HL-60/S4 treated with phorbol 12-myristate 13-acetate at 8.2 ng/mL for 4 days and 3 days (cell line): ENCODE data around the gene SBK1.
"Not testable (repeated sequence)": the region's sequence is repeated elsewhere in the genome, so short reads cannot be mapped to it uniquely, and the experiment has no call there.

Experiments
- in situ Hi-C: fragments of 300-500 bp; cut with MboI; formaldehyde crosslinking; loops from 2 replicates; pipeline ENCODE4 v1.15.0; 2022; ENCODE audit warnings: low sequenced_read_pairs

SBK1 gene

DNA sequence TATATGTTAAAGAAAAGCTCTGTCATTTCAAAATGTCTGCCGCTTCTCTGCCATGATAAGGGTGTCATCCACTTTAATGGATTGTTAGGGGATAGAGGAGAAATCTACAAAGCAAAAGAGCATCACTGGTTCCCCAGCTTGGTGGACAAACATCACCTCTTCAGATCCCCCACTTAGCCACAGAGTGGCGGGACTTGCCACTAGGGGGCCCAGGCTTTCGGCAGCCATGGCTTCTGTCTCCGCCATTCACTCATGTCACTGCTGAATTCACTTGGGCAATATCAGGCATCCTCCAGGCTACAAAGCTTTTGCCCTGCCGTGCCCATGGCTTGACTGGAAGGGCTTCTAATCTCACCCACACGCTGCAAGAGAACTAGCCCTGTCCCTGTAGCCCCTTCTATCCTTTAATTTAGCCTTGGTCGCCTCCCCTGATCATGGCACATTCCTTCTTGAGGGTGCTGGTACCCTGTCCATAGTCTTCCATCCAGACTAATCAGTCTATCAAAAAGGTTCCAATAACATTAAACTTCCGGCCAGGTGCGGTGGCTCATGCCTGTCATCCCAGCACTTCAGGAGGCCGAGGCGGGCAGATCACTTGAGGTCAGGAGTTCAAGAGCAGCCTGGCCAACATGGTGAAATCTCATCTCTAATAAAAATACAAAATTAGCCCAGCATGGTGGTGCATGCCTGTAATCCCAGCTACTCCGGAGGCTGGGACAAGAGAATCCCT lies 34.7 kb downstream of the SBK1 start:
- in situ Hi-C loops: no loop called here

DNA sequence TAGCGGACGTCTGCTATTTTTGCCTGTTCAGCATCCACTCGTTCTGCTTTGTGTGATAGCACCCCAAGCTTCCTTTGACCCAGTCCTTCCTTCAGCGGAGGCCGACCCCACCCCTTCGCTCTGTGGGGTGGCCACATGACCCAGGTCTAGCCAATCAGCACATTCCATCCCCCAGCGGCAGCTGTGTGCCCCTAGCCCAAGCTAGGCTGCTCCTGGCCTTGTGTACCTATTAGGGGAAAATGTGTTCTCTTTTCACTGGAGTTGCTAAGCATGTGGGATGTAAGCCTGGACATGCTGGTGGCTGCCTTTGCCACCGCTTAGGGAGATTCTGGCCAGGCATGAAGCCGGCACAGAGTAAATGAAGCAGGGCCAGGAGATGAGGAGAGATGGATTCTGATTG lies 37.9 kb downstream of the SBK1 start:
- in situ Hi-C loops: not testable (repeated sequence)

- in situ Hi-C loops: not testable (repeated sequence)
Measured at GRCh38 chr16:28330981-28331380, 38.7 kb downstream of the SBK1 start.

DNA sequence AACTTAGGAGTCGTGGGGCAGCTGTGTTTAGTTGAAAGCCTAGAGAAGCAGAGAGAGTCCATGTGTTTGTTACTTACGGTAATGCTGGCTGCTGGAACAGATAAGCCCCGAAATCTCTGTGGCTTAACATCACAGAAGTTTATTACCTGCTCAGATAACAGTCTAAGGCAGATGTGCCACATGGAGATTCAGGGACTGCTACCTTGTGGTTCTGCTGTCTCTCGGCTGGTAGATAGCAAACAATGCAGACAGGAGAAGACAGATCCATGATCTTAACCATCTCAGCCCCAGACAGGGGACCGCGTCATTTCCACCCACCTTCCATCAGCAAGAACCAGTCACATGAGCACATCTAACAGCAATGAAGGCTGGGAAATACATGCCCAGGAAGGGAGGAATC lies 40.3 kb downstream of the SBK1 start:
- in situ Hi-C loops: not testable (repeated sequence)

DNA sequence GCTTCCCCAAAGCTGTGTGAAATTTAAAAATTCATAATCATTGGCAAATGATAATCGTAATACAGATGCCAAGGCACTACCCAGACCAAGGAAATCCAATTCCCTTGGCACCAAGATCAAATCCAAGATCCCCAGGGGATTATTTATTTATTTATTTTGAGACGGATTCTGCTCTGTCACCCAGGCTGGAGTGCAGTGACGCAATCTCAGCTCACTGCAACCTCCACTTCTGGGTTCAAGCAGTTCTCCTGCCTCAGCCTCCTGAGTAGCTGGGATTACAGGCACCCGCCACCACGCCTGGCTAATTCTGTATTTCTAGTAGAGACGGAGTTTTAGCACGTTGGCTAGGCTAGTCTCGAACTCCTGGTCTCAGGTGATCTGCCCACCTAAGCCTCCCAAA lies 43.4 kb downstream of the SBK1 start:
- in situ Hi-C loops: not testable (repeated sequence)

GRCh38 chr16:28336940-28337710 lies 44.8 kb downstream of the SBK1 start:
- in situ Hi-C loops: not testable (repeated sequence)

- in situ Hi-C loops: not testable (repeated sequence)
Measured at GRCh38 chr16:28338230-28338629, 45.9 kb downstream of the SBK1 start.

- in situ Hi-C loops: not testable (repeated sequence)
Measured at GRCh38 chr16:28362600-28362999, 70.3 kb downstream of the SBK1 start.

- in situ Hi-C loops: not testable (repeated sequence)
Measured at GRCh38 chr16:28363408-28363807, 71.1 kb downstream of the SBK1 start, which contains the start of gene NPIPB6. TSS of gene NPIPB6 (minus strand) at chr16:28363508. CDS start at chr16:28362822, 686 bp downstream.

GRCh38 chr16:28364268-28365173 lies 72.2 kb downstream of the SBK1 start:
- in situ Hi-C loops: not testable (repeated sequence)

DNA sequence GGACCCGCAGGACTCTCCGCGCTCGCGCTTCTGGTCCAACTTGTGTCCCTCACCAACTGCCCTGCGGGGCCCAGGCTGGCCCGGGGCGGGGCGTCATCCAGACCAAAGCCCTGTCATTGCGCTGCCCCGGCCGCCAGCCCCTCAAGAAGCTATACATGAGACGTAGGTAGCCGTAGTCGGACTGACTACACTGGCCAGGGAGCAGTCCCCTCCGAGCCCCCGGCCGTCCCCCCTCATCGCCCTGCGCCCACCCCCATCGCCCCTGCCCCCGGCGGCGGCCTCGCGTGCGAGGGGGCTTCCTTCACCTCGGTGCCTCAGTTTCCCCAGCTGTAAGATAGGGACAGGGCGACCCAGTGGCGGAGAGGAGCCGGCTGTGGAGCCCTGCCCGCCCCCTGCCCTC lies 75.6 kb downstream of the SBK1 start:
- in situ Hi-C loops: not testable (repeated sequence)
